Neural cell (in vitro differentiated cells): ENCODE results near the gene RSU1.

ENCODE experiments used
- CTCF ChIP-seq: fragments of 450-650 bp; IDR thresholded peaks from 2 replicates; pipeline ENCODE4 v1.5.1; 2014; ENCODE audit warnings: antibody characterized with exemption, mild to moderate bottlenecking, moderate library complexity; ENCODE audit not compliant: poor library complexity, severe bottlenecking
- EP300 ChIP-seq: fragments of 450-650 bp; conservative IDR thresholded peaks from 2 replicates; pipeline ENCODE4 v1.6.1; 2014; ENCODE audit warnings: antibody characterized with exemption, mild to moderate bottlenecking, moderate library complexity; ENCODE audit not compliant: poor library complexity, severe bottlenecking
- EZH2 ChIP-seq: fragments of 200-600, 300-800 bp; shearing (Covaris generic), sonication (generic); IDR thresholded peaks from 2 replicates; pipeline ENCODE4 v1.6.1; 2014; ENCODE audit warnings: antibody characterized with exemption, low read length, borderline replicate concordance, mild to moderate bottlenecking; ENCODE audit not compliant: insufficient read depth, poor library complexity, severe bottlenecking
- POLR2AphosphoS5 ChIP-seq: IDR thresholded peaks from 2 replicates; pipeline ENCODE4 v1.6.1; 2012
- REST ChIP-seq: IDR thresholded peaks from 2 replicates; pipeline ENCODE4 v1.6.1; 2012; ENCODE audit warnings: borderline replicate concordance

GRCh38 chr10:16770670-16771069 is 46.6 kb downstream of the RSU1 start:
- TF ChIP-seq CTCF: no peak
- TF ChIP-seq POLR2AphosphoS5: no peak
- TF ChIP-seq EZH2: no peak
- no peak for TF ChIP-seq EP300
- TF ChIP-seq REST: no peak
